Measurements from ENCODE around the gene SDK1. TPM values are rescaled to one million over a fixed set of nuclear protein-coding genes. Genes with fewer than 3 reads are reported as not detected.

Gene SDK1
- total RNA-seq, 4 donors from 2014 or later = 3.7 to 80.9 (median 13.1) TPM

DNA sequence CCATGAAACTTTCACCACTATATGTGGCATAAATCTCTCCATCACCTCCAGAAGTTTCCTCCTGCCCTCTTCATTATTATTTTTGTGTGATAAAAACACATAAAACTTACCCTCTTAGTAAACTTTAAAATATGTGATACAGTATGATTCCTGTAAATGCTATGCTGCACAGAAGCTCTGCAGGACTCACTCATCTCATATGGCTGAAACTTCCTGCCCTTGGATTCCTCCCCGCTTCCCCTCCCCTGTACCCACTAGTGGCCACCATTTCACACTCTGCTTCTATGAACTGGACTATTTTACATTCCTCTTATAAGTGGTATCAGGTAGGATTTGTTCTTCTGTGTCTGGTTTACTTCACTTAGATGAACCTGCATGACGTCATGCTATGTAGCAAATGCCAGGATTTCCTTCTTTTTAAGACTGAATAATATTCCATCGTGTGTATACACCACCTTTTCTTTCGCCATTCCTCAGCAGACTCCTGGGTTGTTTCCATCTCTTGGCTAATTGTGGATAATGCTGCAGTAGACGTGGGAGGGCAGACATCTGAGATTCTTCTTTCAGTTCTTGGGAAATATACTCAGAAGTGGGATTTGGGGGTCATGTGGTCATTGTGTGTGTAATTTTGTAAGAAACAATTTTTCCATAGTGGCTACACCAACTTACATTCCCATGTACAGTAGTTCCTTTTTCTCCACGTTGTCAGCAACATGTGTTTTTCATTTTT, 335.2 kb downstream of the SDK1 start:
- Histone ChIP-seq H3K4me1 (no peaks in the 10 kb centered on the region), H3K27ac (no peak overlapping the region), H3K9me3 (no peaks in the 10 kb centered on the region), H3K4me3 (no peak overlapping the region), H3K36me3 (no peaks in the 10 kb centered on the region), H3K27me3 (no peaks in the 10 kb centered on the region)
- TF ChIP-seq, protein P1, sequence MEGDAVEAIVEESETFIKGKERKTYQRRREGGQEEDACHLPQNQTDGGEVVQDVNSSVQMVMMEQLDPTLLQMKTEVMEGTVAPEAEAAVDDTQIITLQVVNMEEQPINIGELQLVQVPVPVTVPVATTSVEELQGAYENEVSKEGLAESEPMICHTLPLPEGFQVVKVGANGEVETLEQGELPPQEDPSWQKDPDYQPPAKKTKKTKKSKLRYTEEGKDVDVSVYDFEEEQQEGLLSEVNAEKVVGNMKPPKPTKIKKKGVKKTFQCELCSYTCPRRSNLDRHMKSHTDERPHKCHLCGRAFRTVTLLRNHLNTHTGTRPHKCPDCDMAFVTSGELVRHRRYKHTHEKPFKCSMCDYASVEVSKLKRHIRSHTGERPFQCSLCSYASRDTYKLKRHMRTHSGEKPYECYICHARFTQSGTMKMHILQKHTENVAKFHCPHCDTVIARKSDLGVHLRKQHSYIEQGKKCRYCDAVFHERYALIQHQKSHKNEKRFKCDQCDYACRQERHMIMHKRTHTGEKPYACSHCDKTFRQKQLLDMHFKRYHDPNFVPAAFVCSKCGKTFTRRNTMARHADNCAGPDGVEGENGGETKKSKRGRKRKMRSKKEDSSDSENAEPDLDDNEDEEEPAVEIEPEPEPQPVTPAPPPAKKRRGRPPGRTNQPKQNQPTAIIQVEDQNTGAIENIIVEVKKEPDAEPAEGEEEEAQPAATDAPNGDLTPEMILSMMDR (IDR thresholded peaks at IDR 0.05) = no peak
- no peak for TF ChIP-seq POLR2A (IDR thresholded peaks at IDR 0.05)
- DNase-seq = no peak

DNA sequence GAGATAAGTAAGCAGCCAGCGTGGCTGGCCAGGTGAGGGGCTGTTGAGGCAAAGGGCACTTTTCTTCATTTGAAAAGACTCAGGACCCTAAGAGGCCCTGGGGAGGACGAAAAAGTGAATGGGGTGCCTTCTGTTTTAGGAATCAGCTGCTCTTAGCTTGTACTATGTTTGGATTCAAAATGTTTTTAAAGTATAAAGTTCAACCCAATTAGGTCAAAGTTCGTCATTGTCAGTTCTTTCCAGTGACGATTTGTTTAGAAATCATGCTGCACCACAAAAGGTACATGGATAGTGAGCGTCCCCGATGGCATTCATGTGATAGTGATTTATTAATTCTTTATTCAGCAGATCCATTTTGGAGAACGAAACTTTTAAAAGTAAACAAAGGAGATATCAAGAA, 338.2 kb downstream of the SDK1 start:
- H3K9me3 ChIP-seq = no peaks in the 10 kb centered on the region
- H3K4me3 ChIP-seq = no peak overlapping the region
- no peaks in the 10 kb centered on the region for H3K4me1 ChIP-seq
- H3K27me3 ChIP-seq = no peaks in the 10 kb centered on the region
- H3K27ac ChIP-seq = no peak overlapping the region
- H3K36me3 ChIP-seq = no peaks in the 10 kb centered on the region
- TF ChIP-seq, protein P1 (IDR thresholded peaks at IDR 0.05) = no peak
- TF ChIP-seq POLR2A (IDR thresholded peaks at IDR 0.05) = no peak
- DNase-seq = no peak

DNA sequence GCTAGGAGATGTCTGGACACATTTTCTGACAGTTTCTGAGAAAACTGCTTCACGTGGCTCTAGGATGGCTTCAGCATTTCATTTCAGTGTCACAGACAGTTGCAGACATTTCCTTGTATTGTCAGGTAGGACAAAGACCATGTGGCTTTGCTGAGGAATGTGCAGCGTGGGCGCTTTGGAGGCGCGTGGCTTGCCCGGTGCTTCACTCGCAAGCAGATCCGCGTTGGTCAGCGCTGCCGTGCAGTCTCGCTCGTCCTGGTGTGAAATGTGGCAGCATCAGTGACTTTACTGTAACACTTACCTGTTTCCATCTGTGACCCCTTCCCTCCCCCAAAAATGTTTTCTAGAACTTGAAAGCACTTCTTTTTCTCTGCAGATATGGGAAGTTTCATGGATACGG, 340.5 kb downstream of the SDK1 start:
- no peak for TF ChIP-seq POLR2A (IDR thresholded peaks at IDR 0.05)
- TF ChIP-seq, protein P1 (IDR thresholded peaks at IDR 0.05) = no peak
- no peak for DNase-seq
- Histone ChIP-seq H3K27me3 (no peaks in the 10 kb centered on the region), H3K4me1 (no peaks in the 10 kb centered on the region), H3K4me3 (no peak overlapping the region), H3K27ac (no peak overlapping the region), H3K36me3 (no peaks in the 10 kb centered on the region), H3K9me3 (no peaks in the 10 kb centered on the region)

DNA sequence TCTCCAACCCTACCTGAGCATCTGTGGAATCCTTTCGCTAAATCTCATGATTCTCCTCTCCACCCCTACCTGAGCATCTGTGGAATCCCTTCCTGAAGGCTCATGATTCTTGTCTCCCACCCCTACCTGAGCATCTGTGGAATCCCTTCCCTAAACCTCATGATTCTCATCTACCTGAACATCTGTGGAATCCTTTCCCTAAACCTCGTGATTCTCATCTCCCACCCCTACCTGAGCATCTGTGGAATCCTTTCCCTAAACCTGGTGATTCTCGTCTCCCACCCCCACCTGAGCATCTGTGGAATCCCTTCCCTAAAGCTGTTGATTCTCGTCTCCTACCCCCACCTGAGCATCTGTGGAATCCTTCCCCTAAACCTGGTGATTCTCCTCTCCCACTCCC, 342.0 kb downstream of the SDK1 start:
- Histone ChIP-seq H3K36me3 (no peaks in the 10 kb centered on the region), H3K9me3 (no peaks in the 10 kb centered on the region), H3K27ac (no peak overlapping the region), H3K27me3 (no peaks in the 10 kb centered on the region), H3K4me1 (no peaks in the 10 kb centered on the region), H3K4me3 (no peak overlapping the region)
- no peak for TF ChIP-seq POLR2A (IDR thresholded peaks at IDR 0.05)
- TF ChIP-seq, protein P1 (IDR thresholded peaks at IDR 0.05) = no peak
- DNase-seq = no peak

DNA sequence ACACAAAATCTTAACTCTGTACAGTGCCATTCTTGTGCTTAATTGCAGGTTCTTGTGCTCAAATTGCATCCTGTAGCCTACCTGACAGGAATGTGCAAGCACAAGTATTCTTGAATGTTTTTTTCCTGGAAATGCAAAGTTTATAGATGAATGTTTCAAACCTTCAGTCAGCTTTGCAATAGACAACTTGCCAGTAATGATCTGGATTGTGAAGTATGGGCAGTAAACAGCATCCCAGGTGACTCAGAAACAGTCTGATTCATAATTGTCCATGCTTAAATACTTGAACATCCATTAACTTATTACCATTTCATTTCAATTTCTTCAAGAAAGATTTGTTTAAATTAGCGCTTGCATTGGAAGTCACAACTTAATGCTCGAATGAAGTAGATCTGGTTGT, 347.2 kb downstream of the SDK1 start:
- no peaks in the 10 kb centered on the region for H3K9me3 ChIP-seq
- no peak overlapping the region for H3K27ac ChIP-seq
- no peaks in the 10 kb centered on the region for H3K4me1 ChIP-seq
- no peak for DNase-seq
- TF ChIP-seq, protein P1 (IDR thresholded peaks at IDR 0.05) = no peak
- no peak for TF ChIP-seq POLR2A (IDR thresholded peaks at IDR 0.05)
- no peak overlapping the region for H3K4me3 ChIP-seq
- no peaks in the 10 kb centered on the region for H3K36me3 ChIP-seq
- no peaks in the 10 kb centered on the region for H3K27me3 ChIP-seq
